ENCODE results near the gene FAM120B.

FAM120B gene

DNA sequence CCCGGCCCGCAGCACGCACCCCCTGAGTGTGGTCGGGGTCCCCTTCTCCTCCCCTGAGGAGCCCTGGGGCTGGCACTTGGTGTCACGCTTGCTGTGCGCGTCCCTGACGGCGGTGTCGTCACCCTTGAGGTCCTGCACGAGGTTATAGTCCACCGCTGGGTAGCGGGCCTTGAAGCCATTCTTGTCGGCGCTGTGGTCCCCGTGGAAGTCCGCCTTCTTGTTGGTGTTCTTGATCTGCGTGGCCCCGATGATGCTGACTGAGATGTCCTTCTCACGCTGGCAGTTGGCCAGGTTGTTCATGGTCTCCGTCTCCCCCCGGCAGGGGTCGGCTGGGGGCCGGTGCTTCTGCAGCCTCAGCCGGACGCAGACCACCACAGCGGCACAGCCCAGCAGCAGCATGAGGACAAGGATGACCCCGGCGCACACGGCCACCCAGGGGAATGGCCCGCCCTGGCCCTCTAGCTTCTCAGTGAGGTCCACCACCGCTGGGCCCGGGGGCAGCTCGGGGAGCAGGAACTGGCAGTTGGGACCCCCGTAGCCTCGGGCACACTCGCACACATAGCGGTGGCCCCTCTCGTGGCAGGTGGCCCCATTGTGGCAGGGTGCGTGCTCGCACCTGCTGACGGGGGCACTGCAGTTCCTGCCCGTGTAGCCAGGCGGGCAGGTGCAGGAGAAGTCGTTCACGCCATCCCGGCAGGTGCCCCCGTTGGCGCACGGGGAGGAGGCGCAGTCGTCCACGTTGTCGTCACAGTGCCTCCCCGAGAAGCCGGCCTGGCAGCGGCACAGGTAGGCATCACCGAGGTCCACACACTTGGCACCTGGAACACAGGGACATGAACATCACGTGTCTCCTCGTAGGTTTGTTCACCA, 23.1 kb upstream of the FAM120B start:
- Histone ChIP-seq H3K36me3 (ENCODE audit: insufficient read depth, low read length) (no peaks in the 10 kb centered on the region), H3K4me3 (ENCODE audit: low read depth in 1 of 2, low read length in 2 of 2) (no peak overlapping the region), H3K9me3 (ENCODE audit: low read length) (no peaks in the 10 kb centered on the region), H3K27me3 (ENCODE audit: control insufficient read depth in 1 of 2, insufficient read depth in 2 of 2, low read length in 2 of 2) (peaks cover 0 to 13% of the 10 kb centered on the region in 2 donors), H3K4me1 (ENCODE audit: insufficient read depth, low read length) (peaks cover 4% of the 10 kb centered on the region), H3K9ac (ENCODE audit: low read length) (no peak overlapping the region), H3K27ac (ENCODE audit: low read depth, low read length) (no peak overlapping the region)

DNA sequence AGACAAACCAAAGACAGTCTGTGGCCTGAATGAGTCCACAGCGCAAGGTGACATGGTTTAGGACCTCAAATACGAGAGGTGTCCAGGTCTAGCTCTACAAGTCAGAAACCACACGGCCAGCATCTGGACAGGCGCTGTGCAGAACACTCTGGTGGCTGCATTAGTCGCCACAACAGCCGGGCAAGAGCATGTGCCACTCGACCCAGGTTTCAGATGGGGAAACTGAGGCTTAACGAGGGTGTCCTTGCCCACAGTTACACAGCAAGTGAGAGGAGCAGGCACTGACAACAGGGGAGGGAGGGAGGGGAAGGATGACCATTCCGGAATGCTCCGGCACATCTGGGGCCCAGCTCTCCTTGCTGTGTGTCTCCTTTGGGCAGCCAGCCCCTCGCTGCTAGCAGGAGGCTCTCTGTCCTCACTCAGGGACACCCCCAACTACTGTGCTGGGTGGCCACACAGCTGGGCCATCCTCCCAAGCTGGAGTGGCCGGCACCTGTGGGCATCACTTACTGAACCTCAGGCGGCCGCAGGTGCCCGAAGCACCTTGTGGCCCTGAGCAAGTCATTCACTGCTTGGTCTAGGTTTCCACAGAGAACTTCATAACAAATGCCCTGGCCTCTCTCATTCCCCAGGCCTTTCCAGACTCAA, 22.3 kb upstream of the FAM120B start:
- Histone ChIP-seq H3K27ac (ENCODE audit: low read depth, low read length) (no peak overlapping the region), H3K9me3 (ENCODE audit: low read length) (no peaks in the 10 kb centered on the region), H3K4me3 (ENCODE audit: low read depth in 1 of 2, low read length in 2 of 2) (no peak overlapping the region), H3K27me3 (ENCODE audit: control insufficient read depth in 1 of 2, insufficient read depth in 2 of 2, low read length in 2 of 2) (peaks cover 6 to 21% of the 10 kb centered on the region in 2 donors), H3K36me3 (ENCODE audit: insufficient read depth, low read length) (no peaks in the 10 kb centered on the region), H3K4me1 (ENCODE audit: insufficient read depth, low read length) (peaks cover 4% of the 10 kb centered on the region), H3K9ac (ENCODE audit: low read length) (no peak overlapping the region)

DNA sequence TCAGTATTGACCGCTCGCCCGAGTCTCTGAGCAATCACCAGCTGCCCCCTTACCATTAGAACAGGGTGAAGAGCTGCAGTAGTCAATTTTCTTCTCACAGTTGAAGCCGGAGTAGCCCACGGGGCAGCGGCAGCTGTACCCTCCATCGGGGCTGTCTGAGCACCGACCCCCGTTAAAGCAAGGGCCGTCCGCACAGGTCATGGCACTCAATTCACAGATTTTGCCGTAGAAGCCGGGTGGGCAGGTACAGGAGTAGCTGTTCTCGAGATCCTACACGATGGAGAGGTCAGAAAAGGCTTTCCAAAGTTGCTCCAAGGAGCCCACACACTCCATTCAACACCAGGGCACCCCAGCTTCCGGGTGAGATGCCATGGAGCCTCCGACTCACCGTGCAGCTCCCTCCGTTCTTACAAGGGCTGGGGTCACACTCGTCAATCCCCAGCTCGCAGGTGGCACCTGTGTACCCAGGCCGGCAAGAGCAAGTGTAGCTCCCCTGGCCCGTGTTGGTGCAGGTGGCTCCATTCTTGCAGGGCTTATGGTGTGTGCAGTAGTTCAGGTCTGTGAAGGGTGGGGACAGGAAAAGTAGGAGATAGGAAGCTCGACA, 21.6 kb upstream of the FAM120B start:
- Histone ChIP-seq H3K27me3 (ENCODE audit: control insufficient read depth in 1 of 2, insufficient read depth in 2 of 2, low read length in 2 of 2) (peaks cover 6 to 29% of the 10 kb centered on the region in 2 donors), H3K4me1 (ENCODE audit: insufficient read depth, low read length) (peaks cover 2% of the 10 kb centered on the region), H3K36me3 (ENCODE audit: insufficient read depth, low read length) (no peaks in the 10 kb centered on the region), H3K9ac (ENCODE audit: low read length) (no peak overlapping the region), H3K4me3 (ENCODE audit: low read depth in 1 of 2, low read length in 2 of 2) (no peak overlapping the region), H3K9me3 (ENCODE audit: low read length) (no peaks in the 10 kb centered on the region), H3K27ac (ENCODE audit: low read depth, low read length) (no peak overlapping the region)

DNA sequence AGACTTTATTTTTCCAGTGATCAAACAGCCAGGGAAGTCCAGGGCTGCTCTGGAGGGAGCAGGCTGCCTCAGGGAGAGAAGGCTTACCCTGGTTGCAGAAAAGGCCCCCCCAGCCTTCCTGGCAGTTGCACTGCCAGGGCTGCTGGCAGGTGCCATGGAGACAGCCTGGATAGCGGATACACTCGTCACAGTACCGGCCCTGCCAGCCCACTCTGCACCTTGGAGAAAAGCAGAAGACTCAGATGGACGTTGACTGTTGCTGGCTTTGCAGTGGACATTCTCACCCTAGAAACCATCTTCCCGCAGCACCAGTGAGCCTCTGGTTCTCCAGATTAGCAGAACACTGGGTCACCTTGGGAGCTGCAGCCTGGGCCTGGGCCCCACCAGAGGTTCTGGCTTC, 21.1 kb upstream of the FAM120B start:
- Histone ChIP-seq H3K9me3 (ENCODE audit: low read length) (no peaks in the 10 kb centered on the region), H3K4me1 (ENCODE audit: insufficient read depth, low read length) (no peaks in the 10 kb centered on the region), H3K27me3 (ENCODE audit: control insufficient read depth in 1 of 2, insufficient read depth in 2 of 2, low read length in 2 of 2) (peaks cover 6 to 30% of the 10 kb centered on the region in 2 donors), H3K27ac (ENCODE audit: low read depth, low read length) (no peak overlapping the region), H3K36me3 (ENCODE audit: insufficient read depth, low read length) (no peaks in the 10 kb centered on the region), H3K4me3 (ENCODE audit: low read depth in 1 of 2, low read length in 2 of 2) (no peak overlapping the region), H3K9ac (ENCODE audit: low read length) (no peak overlapping the region)

DNA sequence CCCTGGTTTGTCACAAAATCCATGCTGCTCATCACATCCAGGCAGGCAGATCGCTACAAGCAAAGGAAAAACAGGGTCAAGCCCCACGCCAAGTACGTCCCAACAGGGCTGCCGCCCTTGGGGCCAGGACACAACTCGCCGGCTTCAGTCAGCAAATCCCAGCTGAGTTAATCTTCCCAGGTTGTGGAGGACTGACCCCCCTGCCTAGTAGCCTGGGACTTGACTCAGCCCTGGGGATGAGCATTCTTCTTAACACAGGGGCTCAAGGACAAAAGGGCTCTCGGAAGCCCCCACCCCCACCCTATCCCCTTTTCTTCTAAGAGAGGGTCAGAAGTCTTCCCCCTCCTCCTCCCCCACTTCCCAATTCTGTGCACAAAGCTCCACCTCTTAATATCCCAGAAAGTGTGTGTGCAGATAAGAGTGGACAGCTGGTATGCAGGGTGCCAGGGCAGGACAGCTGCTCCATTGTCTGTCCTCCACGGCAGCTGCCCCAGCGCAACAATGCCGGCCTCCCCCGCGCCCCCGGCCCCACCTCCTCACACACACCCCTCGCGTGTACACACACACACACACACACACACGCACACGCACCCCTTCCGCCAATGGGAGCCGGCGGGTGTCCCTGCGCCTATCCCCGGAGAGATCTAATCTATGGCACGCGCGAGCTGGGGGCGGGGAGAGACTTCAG, 20.2 kb upstream of the FAM120B start:
- H3K27ac ChIP-seq (ENCODE audit: low read depth, low read length) = no peak overlapping the region
- H3K36me3 ChIP-seq (ENCODE audit: insufficient read depth, low read length) = no peaks in the 10 kb centered on the region

DNA sequence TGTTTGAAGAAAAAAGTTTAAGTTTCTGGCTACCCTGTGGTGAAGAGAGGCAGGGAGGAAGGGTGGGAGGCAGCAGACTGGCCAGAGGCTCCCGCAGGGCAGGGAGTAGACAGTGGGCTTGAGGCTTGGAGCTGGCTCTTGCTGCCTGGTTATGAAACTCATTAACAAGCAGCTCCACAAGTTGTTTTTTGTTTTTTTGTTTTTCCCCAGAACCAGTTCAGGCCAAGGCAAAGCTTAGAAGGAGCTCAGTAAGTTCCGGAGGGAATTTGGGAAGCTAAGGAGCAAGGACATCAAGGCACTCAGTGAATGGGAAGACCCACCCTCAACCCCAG, 19.7 kb upstream of the FAM120B start:
- Histone ChIP-seq H3K9ac (ENCODE audit: low read length) (no peak overlapping the region), H3K27me3 (ENCODE audit: control insufficient read depth in 1 of 2, insufficient read depth in 2 of 2, low read length in 2 of 2) (peaks cover 7 to 43% of the 10 kb centered on the region in 2 donors), H3K9me3 (ENCODE audit: low read length) (no peaks in the 10 kb centered on the region), H3K36me3 (ENCODE audit: insufficient read depth, low read length) (no peaks in the 10 kb centered on the region), H3K4me1 (ENCODE audit: insufficient read depth, low read length) (peaks cover 3% of the 10 kb centered on the region), H3K4me3 (ENCODE audit: low read depth in 1 of 2, low read length in 2 of 2) (no peak overlapping the region), H3K27ac (ENCODE audit: low read depth, low read length) (no peak overlapping the region)

More for the DNA sequence above, 20.2 kb upstream of the FAM120B start:
- no peak overlapping the region for H3K9ac ChIP-seq (ENCODE audit: low read length)
- H3K4me1 ChIP-seq (ENCODE audit: insufficient read depth, low read length) = no peaks in the 10 kb centered on the region
- no peaks in the 10 kb centered on the region for H3K9me3 ChIP-seq (ENCODE audit: low read length)
- H3K27me3 ChIP-seq (ENCODE audit: control insufficient read depth in 1 of 2, insufficient read depth in 2 of 2, low read length in 2 of 2) = peaks cover 6 to 38% of the 10 kb centered on the region in 2 donors
- no peak overlapping the region for H3K4me3 ChIP-seq (ENCODE audit: low read depth in 1 of 2, low read length in 2 of 2)

DNA sequence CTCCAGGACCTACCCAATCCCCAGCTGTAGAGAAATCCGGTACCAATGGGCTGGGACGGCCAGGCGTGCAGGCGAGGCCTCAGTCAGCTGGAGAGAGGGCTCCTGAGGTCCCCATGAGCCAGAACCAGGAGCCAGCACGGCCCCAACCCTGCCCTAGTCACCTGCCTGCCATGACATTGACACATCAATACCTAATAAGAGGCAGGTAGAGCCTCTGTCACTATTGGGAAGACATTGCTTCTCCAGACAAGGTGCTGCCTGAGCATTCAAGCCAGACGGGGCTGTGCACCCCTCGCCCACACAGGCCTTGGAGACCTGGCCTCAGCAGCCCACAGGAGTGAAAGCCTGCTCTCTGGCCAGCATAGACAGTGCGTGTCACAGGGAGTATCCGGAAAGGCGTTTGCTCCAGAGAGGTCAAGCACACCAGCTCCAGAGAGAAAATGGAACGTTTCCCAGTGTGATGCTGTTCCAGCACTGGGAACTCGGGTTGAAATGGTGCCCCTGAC, 19.1 kb upstream of the FAM120B start:
- Histone ChIP-seq H3K9ac (ENCODE audit: low read length) (no peak overlapping the region), H3K27me3 (ENCODE audit: control insufficient read depth in 1 of 2, insufficient read depth in 2 of 2, low read length in 2 of 2) (peaks cover 13 to 48% of the 10 kb centered on the region in 2 donors), H3K9me3 (ENCODE audit: low read length) (no peaks in the 10 kb centered on the region), H3K27ac (ENCODE audit: low read depth, low read length) (no peak overlapping the region), H3K4me3 (ENCODE audit: low read depth in 1 of 2, low read length in 2 of 2) (no peak overlapping the region), H3K4me1 (ENCODE audit: insufficient read depth, low read length) (peaks cover 7% of the 10 kb centered on the region), H3K36me3 (ENCODE audit: insufficient read depth, low read length) (no peaks in the 10 kb centered on the region)

DNA sequence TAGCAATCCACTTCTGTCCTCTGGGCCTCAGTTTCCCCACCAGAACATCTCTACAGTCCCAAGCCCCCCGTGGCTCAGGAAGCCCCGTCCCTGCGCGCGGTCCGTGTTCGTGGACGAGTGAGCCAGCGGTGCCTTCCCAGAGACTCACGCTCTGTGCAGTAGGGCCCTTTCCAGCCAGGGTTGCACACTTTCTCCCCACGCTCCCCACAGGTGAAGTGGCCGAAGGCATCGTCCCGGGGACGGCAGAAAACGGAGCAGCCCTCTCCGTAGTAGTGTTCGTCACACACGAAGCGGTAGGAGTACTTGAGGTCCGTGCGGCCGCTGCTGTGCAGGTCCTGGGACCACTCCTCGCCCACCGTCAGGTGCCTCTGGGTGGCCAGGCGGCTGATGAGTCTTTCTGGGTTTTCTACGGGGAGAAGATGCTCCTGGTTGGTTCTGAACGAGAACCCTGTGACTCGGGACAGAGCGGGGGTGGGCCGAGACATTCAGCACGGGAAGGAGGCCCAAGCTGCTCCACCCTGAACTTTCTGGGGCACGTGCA, 18.4 kb upstream of the FAM120B start:
- no peak overlapping the region for H3K9ac ChIP-seq (ENCODE audit: low read length)
- H3K4me3 ChIP-seq (ENCODE audit: low read depth in 1 of 2, low read length in 2 of 2) = no peak overlapping the region

DNA sequence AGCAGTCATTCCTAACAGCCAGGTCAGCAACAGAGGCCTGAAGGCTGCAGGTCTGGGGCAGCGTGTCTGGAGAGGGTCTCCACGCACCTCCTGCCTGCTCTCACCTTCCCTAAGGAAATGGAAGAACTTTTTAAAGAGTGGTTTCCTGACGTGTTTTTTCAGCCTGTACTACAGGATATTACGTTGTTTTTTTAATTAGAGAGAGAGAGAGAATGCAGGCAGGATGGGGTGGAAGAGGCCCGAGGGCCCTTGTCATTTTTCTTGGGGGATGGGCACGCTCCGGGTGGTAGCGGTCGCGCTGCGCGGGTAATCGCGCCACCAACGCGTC, 17.7 kb upstream of the FAM120B start:
- H3K9me3 ChIP-seq (ENCODE audit: low read length) = no peaks in the 10 kb centered on the region
- no peaks in the 10 kb centered on the region for H3K36me3 ChIP-seq (ENCODE audit: insufficient read depth, low read length)
- H3K4me3 ChIP-seq (ENCODE audit: low read depth in 1 of 2, low read length in 2 of 2) = no peak overlapping the region
- peaks cover 14% of the 10 kb centered on the region for H3K4me1 ChIP-seq (ENCODE audit: insufficient read depth, low read length)
- no peak overlapping the region for H3K27ac ChIP-seq (ENCODE audit: low read depth, low read length)
- H3K9ac ChIP-seq (ENCODE audit: low read length) = no peak overlapping the region
- H3K27me3 ChIP-seq (ENCODE audit: control insufficient read depth in 1 of 2, insufficient read depth in 2 of 2, low read length in 2 of 2) = peaks cover 27 to 59% of the 10 kb centered on the region in 2 donors

More for the DNA sequence above, 18.4 kb upstream of the FAM120B start:
- no peaks in the 10 kb centered on the region for H3K36me3 ChIP-seq (ENCODE audit: insufficient read depth, low read length)
- H3K4me1 ChIP-seq (ENCODE audit: insufficient read depth, low read length) = peaks cover 14% of the 10 kb centered on the region
- no peaks in the 10 kb centered on the region for H3K9me3 ChIP-seq (ENCODE audit: low read length)
- H3K27ac ChIP-seq (ENCODE audit: low read depth, low read length) = no peak overlapping the region
- H3K27me3 ChIP-seq (ENCODE audit: control insufficient read depth in 1 of 2, insufficient read depth in 2 of 2, low read length in 2 of 2) = peaks cover 20 to 55% of the 10 kb centered on the region in 2 donors

DNA sequence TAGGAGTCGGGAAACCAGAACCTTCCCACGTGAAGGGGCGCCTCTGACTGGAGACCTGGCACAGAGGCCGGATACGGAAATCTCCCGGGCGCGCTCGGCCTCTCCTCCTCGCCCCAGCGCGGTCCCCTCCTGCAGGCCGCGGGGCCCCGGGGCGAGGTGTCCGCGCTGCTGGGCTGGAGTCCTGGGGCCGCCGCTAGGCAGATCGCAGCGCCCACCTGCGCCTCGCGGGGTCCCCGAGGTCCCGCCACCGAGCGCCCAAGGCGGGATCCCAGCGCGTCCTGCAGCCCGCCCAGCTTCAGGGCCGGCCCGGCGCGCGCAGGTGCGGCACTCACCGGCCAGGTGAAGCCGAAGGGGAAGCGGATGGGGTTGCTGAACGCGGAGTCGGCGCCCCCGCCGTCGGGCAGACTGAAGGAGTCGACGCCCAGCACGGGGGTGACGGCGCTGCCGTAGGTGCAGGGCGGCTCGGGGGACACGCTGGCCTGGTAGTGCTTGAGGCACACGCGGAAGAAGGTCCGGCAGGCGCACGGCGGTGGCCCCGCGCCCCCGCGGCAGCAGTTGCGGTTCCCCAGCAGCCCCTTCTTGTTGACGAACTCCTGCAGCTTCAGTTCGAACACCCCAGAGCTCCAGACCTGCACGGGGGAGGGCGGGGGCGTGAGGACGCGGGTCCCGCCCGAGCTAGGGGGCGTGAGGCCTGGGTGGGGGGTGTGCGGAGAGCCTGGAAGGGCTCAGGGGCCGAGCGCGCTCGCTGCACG, 17.2 kb upstream of the FAM120B start:
- H3K9ac ChIP-seq (ENCODE audit: low read length) = no peak overlapping the region
- peaks cover 32 to 65% of the 10 kb centered on the region in 2 donors for H3K27me3 ChIP-seq (ENCODE audit: control insufficient read depth in 1 of 2, insufficient read depth in 2 of 2, low read length in 2 of 2)
- no peaks in the 10 kb centered on the region for H3K36me3 ChIP-seq (ENCODE audit: insufficient read depth, low read length)
- H3K27ac ChIP-seq (ENCODE audit: low read depth, low read length) = no peak overlapping the region
- no peaks in the 10 kb centered on the region for H3K9me3 ChIP-seq (ENCODE audit: low read length)
- H3K4me1 ChIP-seq (ENCODE audit: insufficient read depth, low read length) = peaks cover 14% of the 10 kb centered on the region
- peak overlapping the region; percentile 67 to 86 for H3K4me3 ChIP-seq (ENCODE audit: low read depth in 1 of 2, low read length in 2 of 2)
